ENCODE results near the gene TULP1. TPM values are rescaled to one million over a fixed set of nuclear protein-coding genes. Genes with fewer than 3 reads are reported as not detected.

Gene TULP1
- total and polyA plus RNA-seq, 2 of the 13 experiments (the other 11 are each of a cell fraction or from before 2014, with no cell fraction given), result not detected

GRCh38 chr6:35452183-35453090 is 60.3 kb downstream of the TULP1 start, which contains the start of gene FANCE (continued):
- TF ChIP-seq ZC3H4 (CRISPR knock-in tag; IDR thresholded peaks at IDR 0.05; ENCODE audit: borderline replicate concordance) (no peak), ZNF577 (CRISPR knock-in tag; IDR thresholded peaks at IDR 0.05; ENCODE audit: borderline replicate concordance, low read depth) (no peak), ZNF574 (CRISPR knock-in tag; IDR thresholded peaks at IDR 0.05) (peak; percentile 61), HDAC1 (CRISPR knock-in tag; IDR thresholded peaks at IDR 0.05) (peak; percentile 94), AKAP8 (CRISPR knock-in tag; IDR thresholded peaks at IDR 0.05) (peak; percentile 76; the same call in 1 of the 2 replicates), ZZZ3 (CRISPR knock-in tag; IDR thresholded peaks at IDR 0.05; ENCODE audit: borderline replicate concordance) (no peak), ZFYVE20 (CRISPR knock-in tag; IDR thresholded peaks at IDR 0.05; ENCODE audit: borderline replicate concordance, low read depth) (peak; percentile 90; the same call in 1 of the 2 replicates), ZNF33B (CRISPR knock-in tag; IDR thresholded peaks at IDR 0.05) (peak; percentile 69; the same call in 1 of the 2 replicates), ZNF230 (CRISPR knock-in tag; IDR thresholded peaks at IDR 0.05) (no peak; the same call in 1 of the 2 replicates), PAXIP1 (CRISPR knock-in tag; conservative IDR thresholded peaks at IDR 0.05) (peak; percentile 70), ZNF788 (CRISPR knock-in tag; IDR thresholded peaks at IDR 0.05; ENCODE audit: borderline replicate concordance) (no peak; the same call in 1 of the 2 replicates), ZNF784 (CRISPR knock-in tag; IDR thresholded peaks at IDR 0.05; ENCODE audit: borderline replicate concordance) (no peak), SRSF4 (IDR thresholded peaks at IDR 0.05; ENCODE audit: low read depth, low read length, poor library complexity, severe bottlenecking) (no peak), SNAI1 (CRISPR knock-in tag; IDR thresholded peaks at IDR 0.05; ENCODE audit: borderline replicate concordance) (no peak), HOXA5 (CRISPR knock-in tag; IDR thresholded peaks at IDR 0.05) (peak; percentile 81), ZFX (CRISPR knock-in tag; IDR thresholded peaks at IDR 0.05; ENCODE audit: low read depth) (peak; percentile 56; the same call in 1 of the 2 replicates), RFXANK (CRISPR knock-in tag; IDR thresholded peaks at IDR 0.05) (no peak; the same call in 1 of the 2 replicates), ZFP82 (CRISPR knock-in tag; IDR thresholded peaks at IDR 0.05; ENCODE audit: borderline replicate concordance) (no peak; the same call in 1 of the 2 replicates), CERS6 (CRISPR knock-in tag; IDR thresholded peaks at IDR 0.05) (peak; percentile 33; the same call in 1 of the 2 replicates), HNRNPH1 (optimal IDR thresholded peaks at IDR 0.05; ENCODE audit: low read depth, low read length) (no peak)
